Activated T-cell treated with anti-CD3 and anti-CD28 coated beads for 4 hours (primary cell): Measurements from ENCODE around the gene CEP68.
"Not testable (repeated sequence)": the region's sequence is repeated elsewhere in the genome, so short reads cannot be mapped to it uniquely, and the experiment has no call there.

Experiments
- DNase-seq: peaks from one replicate; pipeline ENCODE4 v3.0.0-alpha.2; 2020

The CEP68 gene

GRCh38 chr2:65092791-65093190 lies 36.6 kb downstream of the CEP68 start:
- no peak for DNase-seq

GRCh38 chr2:65093211-65093610 lies 37.0 kb downstream of the CEP68 start:
- DNase-seq = no peak

GRCh38 chr2:65096948-65097347 lies 40.7 kb downstream of the CEP68 start:
- DNase-seq = no peak

- DNase-seq = no peak
These were observed 41.6 kb downstream of the CEP68 start for GRCh38 chr2:65097844-65098243.

- DNase-seq = no peak
These were observed 42.5 kb downstream of the CEP68 start for GRCh38 chr2:65098741-65099140.

GRCh38 chr2:65101071-65101470 lies 44.9 kb downstream of the CEP68 start:
- no peak for DNase-seq

GRCh38 chr2:65103013-65103715 lies 46.9 kb downstream of the CEP68 start:
- DNase-seq = no peak

- no peak for DNase-seq
These were observed 51.3 kb downstream of the CEP68 start for GRCh38 chr2:65107530-65107929.

GRCh38 chr2:65108780-65109179 lies 52.6 kb downstream of the CEP68 start:
- DNase-seq = no peak

- no peak for DNase-seq
These were observed 56.4 kb downstream of the CEP68 start for GRCh38 chr2:65112633-65113032.

- no peak for DNase-seq
These were observed 57.0 kb downstream of the CEP68 start for GRCh38 chr2:65113229-65113628.

- DNase-seq = no peak
These were observed 57.6 kb downstream of the CEP68 start for GRCh38 chr2:65113816-65114215.

- no peak for DNase-seq
These were observed 58.7 kb downstream of the CEP68 start for GRCh38 chr2:65114921-65115320.

- DNase-seq = no peak
These were observed 60.4 kb downstream of the CEP68 start for GRCh38 chr2:65116645-65117044.

GRCh38 chr2:65120990-65121693 lies 64.9 kb downstream of the CEP68 start:
- no peak for DNase-seq

GRCh38 chr2:65122313-65122712 lies 66.1 kb downstream of the CEP68 start:
- DNase-seq = no peak

GRCh38 chr2:65125457-65125856 lies 69.2 kb downstream of the CEP68 start:
- not testable (repeated sequence) for DNase-seq

- no peak for DNase-seq
These were observed 72.3 kb downstream of the CEP68 start for GRCh38 chr2:65128297-65129190.

- DNase-seq = peak; percentile 17
These were observed 73.1 kb downstream of the CEP68 start for GRCh38 chr2:65129286-65129825.

- peak; percentile 98 for DNase-seq
These were observed 73.8 kb downstream of the CEP68 start, which contains the start of gene RAB1A for GRCh38 chr2:65129826-65130663. RAB1A (minus strand) TSS chr2:65130106; CDS start chr2:65129915, 191 bp downstream.

- no peak for DNase-seq
These were observed 74.5 kb downstream of the CEP68 start for GRCh38 chr2:65130664-65131175.

GRCh38 chr2:65132930-65133329 lies 76.7 kb downstream of the CEP68 start:
- not testable (repeated sequence) for DNase-seq
